DND-41 (cell line): ENCODE results near the gene IFNL1.

Experiments used
- ATAC-seq: fragments of 200-7000 bp; cut with Tn5 transposase; 3 replicates; pipeline ENCODE4 v1.9.1; 2021; ENCODE audit warnings: low read depth; ENCODE audit not compliant: insufficient read depth
- DNase-seq: peaks from one replicate; pipeline ENCODE4 v3.0.0-alpha.2; 2020
- H2AFZ ChIP-seq: 2 replicates; pipeline ENCODE4 v1.6.0; 2012; ENCODE audit warnings: low read depth, low read length
- H3K27ac ChIP-seq: 2 replicates; pipeline ENCODE4 v1.5.1; 2012; ENCODE audit warnings: low read length, inconsistent platforms
- H3K27me3 ChIP-seq: fragments of 200-600 bp; sonication (generic); 2 replicates; pipeline ENCODE4 v1.6.0; 2012; ENCODE audit warnings: low read length, mild to moderate bottlenecking, inconsistent platforms; ENCODE audit not compliant: insufficient read depth, poor library complexity
- H3K36me3 ChIP-seq: 2 replicates; pipeline ENCODE4 v1.5.1; 2012; ENCODE audit warnings: low read length, inconsistent platforms; ENCODE audit not compliant: insufficient read depth
- H3K4me1 ChIP-seq: 2 replicates; pipeline ENCODE4 v1.5.1; 2012; ENCODE audit warnings: mild to moderate bottlenecking, low read length; ENCODE audit not compliant: insufficient read depth
- H3K4me2 ChIP-seq: 2 replicates; pipeline ENCODE4 v1.6.0; 2012; ENCODE audit warnings: mild to moderate bottlenecking, moderate library complexity, low read length, inconsistent platforms; ENCODE audit not compliant: insufficient read depth
- H3K4me3 ChIP-seq, 2 experiments: fragments of 200-600 bp in 1 of 2; shearing (Covaris generic) in 1 of 2; 2 replicates each; pipeline ENCODE4 v1.5.1; 2012 to 2016; ENCODE audit warnings: inconsistent platforms in 2 of 2, low read length in 2 of 2, mild to moderate bottlenecking in 2 of 2, low read depth in 1 of 2, moderate library complexity in 1 of 2
- H3K79me2 ChIP-seq: 2 replicates; pipeline ENCODE4 v1.6.0; 2012; ENCODE audit warnings: low read length, inconsistent platforms; ENCODE audit not compliant: insufficient read depth
- H3K9ac ChIP-seq: 2 replicates; pipeline ENCODE4 v1.6.0; 2012; ENCODE audit warnings: low read depth, mild to moderate bottlenecking, inconsistent platforms, low read length, moderate library complexity
- H3K9me3 ChIP-seq: 2 replicates; pipeline ENCODE4 v1.5.1; 2012; ENCODE audit warnings: low read length, moderate library complexity, mild to moderate bottlenecking, inconsistent platforms; ENCODE audit not compliant: insufficient read depth, severe bottlenecking
- H4K20me1 ChIP-seq: 2 replicates; pipeline ENCODE4 v1.6.0; 2012; ENCODE audit warnings: low read length; ENCODE audit not compliant: insufficient read depth
- CTCF ChIP-seq: IDR thresholded peaks from 2 replicates; pipeline ENCODE4 v1.5.1; 2012; ENCODE audit warnings: borderline replicate concordance, low read length, moderate library complexity, mild to moderate bottlenecking; ENCODE audit not compliant: poor library complexity, severe bottlenecking; ENCODE audit errors: extremely low read depth
- EZH2 ChIP-seq: IDR thresholded peaks from 3 replicates; pipeline ENCODE4 v1.6.1; 2012; ENCODE audit warnings: borderline replicate concordance, low read depth, mild to moderate bottlenecking, moderate library complexity, low read length, inconsistent platforms; ENCODE audit not compliant: severe bottlenecking

Gene IFNL1

GRCh38 chr19:39310558-39311311 lies 14.5 kb downstream of the IFNL1 start:
- no peak overlapping the region for H3K4me2 ChIP-seq
- H3K27ac ChIP-seq: no peak overlapping the region
- no peaks in the 10 kb centered on the region for H3K4me1 ChIP-seq
- no peak overlapping the region for H2AFZ ChIP-seq
- 0 out of 2 replicates have a peak, but pooled peaks cover 2% of the 10 kb centered on the region for H3K79me2 ChIP-seq
- DNase-seq (no peak), ATAC-seq (no peak)
- no peak for TF ChIP-seq CTCF
- no peak for TF ChIP-seq EZH2
- peaks cover 13% of the 10 kb centered on the region for H4K20me1 ChIP-seq
- no peaks in the 10 kb centered on the region for H3K9me3 ChIP-seq
- H3K27me3 ChIP-seq: no peaks in the 10 kb centered on the region
- no peak overlapping the region for H3K4me3 ChIP-seq
- H3K9ac ChIP-seq: no peak overlapping the region
- peaks cover 60% of the 10 kb centered on the region for H3K36me3 ChIP-seq

DNA sequence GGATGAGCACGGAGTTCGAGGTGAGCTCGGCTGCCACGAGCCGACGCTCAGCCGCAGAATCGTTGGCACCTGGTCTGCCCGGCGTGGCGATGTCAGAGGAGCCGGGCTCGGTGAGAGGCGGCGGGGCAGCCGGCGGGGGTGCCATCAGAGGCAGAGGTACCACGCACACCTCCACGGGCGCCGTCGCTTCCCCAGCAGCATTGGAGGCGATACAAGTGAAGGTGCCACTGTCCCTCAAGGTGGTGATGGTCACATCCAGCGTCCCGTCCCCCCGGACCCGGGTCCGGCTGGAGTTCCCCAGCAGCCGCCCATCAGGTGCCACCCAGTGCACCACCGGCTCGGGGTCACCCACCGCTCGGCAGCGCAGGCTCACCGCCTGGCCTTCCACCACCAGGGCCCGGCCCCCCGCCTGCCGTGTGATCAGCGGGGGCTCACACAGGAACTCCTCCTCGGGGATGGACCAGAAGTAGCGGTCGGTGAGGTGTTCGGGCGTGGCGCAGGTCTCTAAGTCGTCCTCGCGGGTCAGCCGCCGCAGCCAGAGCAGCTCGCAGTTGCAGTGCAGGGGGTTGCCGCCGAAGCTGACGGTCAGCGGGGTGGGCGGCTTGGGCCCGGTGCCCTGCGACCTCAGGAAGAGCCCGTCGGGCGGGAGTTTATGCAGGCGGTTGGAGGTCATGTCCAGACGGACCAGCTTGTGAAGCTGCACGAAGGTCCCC lies 18.0 kb downstream of the IFNL1 start:
- Histone ChIP-seq H2AFZ (no peak overlapping the region), H3K79me2 (peaks cover 2% of the 10 kb centered on the region; the same call in 1 of the 2 replicates), H3K9ac (no peak overlapping the region), H3K27ac (no peak overlapping the region), H3K4me3 (no peak overlapping the region), H3K9me3 (no peaks in the 10 kb centered on the region), H3K27me3 (no peaks in the 10 kb centered on the region), H3K4me1 (peaks cover 6% of the 10 kb centered on the region), H3K36me3 (peaks cover 61% of the 10 kb centered on the region), H3K4me2 (no peak overlapping the region), H4K20me1 (peaks cover 11% of the 10 kb centered on the region)
- DNase-seq: no peak
- TF ChIP-seq CTCF: no peak
- TF ChIP-seq EZH2: no peak
- no peak for ATAC-seq

GRCh38 chr19:39315933-39316332 lies 19.7 kb downstream of the IFNL1 start:
- Histone ChIP-seq H3K4me1 (peaks cover 19% of the 10 kb centered on the region), H3K9ac (no peak overlapping the region), H3K9me3 (no peaks in the 10 kb centered on the region), H3K27me3 (no peaks in the 10 kb centered on the region), H3K4me3 (no peak overlapping the region), H3K4me2 (no peak overlapping the region), H2AFZ (no peak overlapping the region), H3K79me2 (peaks cover 14% of the 10 kb centered on the region; the same call in 1 of the 2 replicates), H4K20me1 (peaks cover 5% of the 10 kb centered on the region), H3K36me3 (peaks cover 49% of the 10 kb centered on the region), H3K27ac (no peak overlapping the region)
- no peak for DNase-seq
- no peak for TF ChIP-seq CTCF
- ATAC-seq: no peak
